ENCODE measurements around the gene AHRR. TPM values are rescaled to one million over a fixed set of nuclear protein-coding genes. Genes with fewer than 3 reads are reported as not detected.
A peak's percentile ranks its signal among the peaks of the same experiment; 100 is the strongest.
"Not testable (repeated sequence)": the region's sequence is repeated elsewhere in the genome, so short reads cannot be mapped to it uniquely, and the experiment has no call there.

Gene AHRR
- total RNA-seq, 1 donor from 2014 or later, result not detected

DNA sequence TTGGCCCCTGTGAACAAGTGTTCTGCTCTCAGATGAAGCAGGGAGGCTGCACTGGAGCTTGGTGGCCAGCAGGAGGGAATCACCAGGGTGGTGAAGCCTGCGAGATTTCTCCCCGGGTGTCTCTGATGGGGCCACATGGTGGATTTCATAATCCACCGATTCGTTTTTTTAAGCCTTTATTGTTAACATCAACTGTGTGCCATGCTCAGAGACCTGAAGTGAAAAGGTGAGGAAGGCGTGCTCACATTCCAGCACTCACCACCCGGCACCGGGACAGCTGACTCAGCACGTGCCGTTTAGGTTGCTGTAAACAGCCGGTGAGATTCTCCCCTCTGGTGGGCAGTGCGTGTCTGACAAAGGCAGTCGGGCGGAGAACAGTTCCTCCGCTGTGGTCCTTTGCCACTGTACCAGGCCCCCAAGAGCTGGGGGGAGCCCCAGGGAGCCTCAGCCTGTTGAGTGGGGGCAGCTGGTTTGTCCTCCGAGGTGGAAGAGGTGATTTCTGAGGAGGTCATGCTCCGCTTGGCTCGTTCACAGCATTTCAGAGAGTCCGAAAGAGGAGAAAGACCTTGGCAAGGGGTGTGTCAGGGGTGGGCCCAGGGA, 12.7 kb upstream of the AHRR start:
- Histone ChIP-seq H3K36me3 (peaks cover 25 to 55% of the 10 kb centered on the region in 2 donors), H3K4me1 (no peaks in the 10 kb centered on the region), H3K27ac (no peak overlapping the region), H3K9me3 (no peaks in the 10 kb centered on the region), H3K27me3 (no peaks in the 10 kb centered on the region), H3K4me3 (no peak overlapping the region)
- intact Hi-C loops (cut with DNase I), result no loop called here
- DNase-seq (ENCODE audit: low spot score in 2 of 2), result peak in 1 of 2 donors; percentile 35
- TF ChIP-seq, protein P1, sequence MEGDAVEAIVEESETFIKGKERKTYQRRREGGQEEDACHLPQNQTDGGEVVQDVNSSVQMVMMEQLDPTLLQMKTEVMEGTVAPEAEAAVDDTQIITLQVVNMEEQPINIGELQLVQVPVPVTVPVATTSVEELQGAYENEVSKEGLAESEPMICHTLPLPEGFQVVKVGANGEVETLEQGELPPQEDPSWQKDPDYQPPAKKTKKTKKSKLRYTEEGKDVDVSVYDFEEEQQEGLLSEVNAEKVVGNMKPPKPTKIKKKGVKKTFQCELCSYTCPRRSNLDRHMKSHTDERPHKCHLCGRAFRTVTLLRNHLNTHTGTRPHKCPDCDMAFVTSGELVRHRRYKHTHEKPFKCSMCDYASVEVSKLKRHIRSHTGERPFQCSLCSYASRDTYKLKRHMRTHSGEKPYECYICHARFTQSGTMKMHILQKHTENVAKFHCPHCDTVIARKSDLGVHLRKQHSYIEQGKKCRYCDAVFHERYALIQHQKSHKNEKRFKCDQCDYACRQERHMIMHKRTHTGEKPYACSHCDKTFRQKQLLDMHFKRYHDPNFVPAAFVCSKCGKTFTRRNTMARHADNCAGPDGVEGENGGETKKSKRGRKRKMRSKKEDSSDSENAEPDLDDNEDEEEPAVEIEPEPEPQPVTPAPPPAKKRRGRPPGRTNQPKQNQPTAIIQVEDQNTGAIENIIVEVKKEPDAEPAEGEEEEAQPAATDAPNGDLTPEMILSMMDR (IDR thresholded peaks at IDR 0.05), result no peak

DNA sequence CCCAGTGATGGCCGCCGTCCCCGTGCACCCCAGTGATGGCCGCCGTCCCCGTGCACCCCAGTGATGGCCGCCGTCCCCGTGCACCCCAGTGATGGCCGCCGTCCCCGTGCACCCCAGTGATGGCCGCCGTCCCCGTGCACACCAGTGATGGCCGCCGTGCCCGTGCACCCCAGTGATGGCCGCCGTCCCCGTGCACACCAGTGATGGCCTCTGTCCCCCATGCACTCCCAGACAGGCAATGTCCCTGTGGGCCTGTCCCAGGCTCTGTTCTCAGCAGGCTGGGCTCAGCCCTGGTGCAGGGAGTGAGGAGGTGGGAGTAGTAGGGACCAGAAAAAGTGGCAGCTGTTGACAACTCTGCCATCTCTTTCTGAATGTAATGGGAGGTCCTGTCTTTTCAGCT, 11.7 kb upstream of the AHRR start:
- H3K27ac ChIP-seq; H3K27me3 ChIP-seq; DNase-seq (ENCODE audit: low spot score in 2 of 2); H3K4me1 ChIP-seq; H3K4me3 ChIP-seq; H3K9me3 ChIP-seq; intact Hi-C loops (cut with DNase I): not testable (repeated sequence)
- peaks cover 31 to 66% of the 10 kb centered on the region in 2 donors for H3K36me3 ChIP-seq

DNA sequence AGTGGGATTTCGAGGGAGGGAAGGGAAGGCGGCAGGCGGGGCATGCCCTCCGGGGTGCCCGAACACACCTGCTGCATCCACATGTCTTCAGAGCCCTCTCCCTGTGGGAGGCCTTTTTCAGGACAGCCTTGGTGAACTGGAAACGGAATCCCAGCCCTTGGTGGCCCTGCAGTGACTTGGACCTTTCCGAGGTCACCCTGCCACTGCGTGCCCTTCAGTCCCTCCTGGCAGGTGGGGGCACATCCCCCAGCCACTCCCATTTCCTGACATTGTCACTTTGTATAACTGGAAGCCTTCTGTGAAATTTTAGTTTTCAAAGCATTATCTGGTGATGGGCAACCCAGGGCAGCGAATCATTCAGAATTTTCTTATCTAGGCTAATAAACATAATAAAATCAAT, 11.0 kb upstream of the AHRR start:
- Histone ChIP-seq H3K9me3 (no peaks in the 10 kb centered on the region), H3K27ac (no peak overlapping the region), H3K4me3 (no peak overlapping the region), H3K27me3 (no peaks in the 10 kb centered on the region), H3K4me1 (no peaks in the 10 kb centered on the region), H3K36me3 (peaks cover 29 to 73% of the 10 kb centered on the region in 2 donors)
- DNase-seq (ENCODE audit: low spot score in 2 of 2), result peak in 1 of 2 donors; percentile 42
- TF ChIP-seq, protein P1 (IDR thresholded peaks at IDR 0.05), result no peak
- intact Hi-C loops (cut with DNase I), result no loop called here

DNA sequence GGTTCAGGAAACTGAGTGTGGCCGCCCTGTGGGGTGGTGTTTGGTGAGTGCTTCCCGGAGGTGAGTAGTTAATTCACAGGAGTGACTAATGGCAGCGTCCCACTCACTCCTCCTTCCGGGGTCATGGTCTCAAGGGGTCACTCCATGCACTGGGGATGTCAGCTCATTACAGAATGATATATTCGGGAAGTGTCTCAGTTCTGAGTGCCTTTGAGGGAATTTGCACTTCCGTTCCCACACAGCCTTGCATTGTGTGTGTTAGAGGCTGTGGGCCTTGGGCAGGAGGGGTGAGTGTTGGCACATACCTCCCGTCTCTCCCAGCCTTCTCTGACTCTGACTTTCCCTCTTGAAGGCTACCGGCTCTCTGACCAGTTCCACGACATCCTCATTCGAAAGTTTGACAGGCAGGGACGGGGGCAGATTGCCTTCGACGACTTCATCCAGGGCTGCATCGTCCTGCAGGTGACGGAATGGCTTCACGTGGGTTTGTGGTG, 10.5 kb upstream of the AHRR start:
- intact Hi-C loops (cut with DNase I), result no loop called here
- no peaks in the 10 kb centered on the region for H3K4me1 ChIP-seq
- peak in 1 of 2 donors; percentile 52 for DNase-seq (ENCODE audit: low spot score in 2 of 2)
- H3K27me3 ChIP-seq, result no peaks in the 10 kb centered on the region
- no peak overlapping the region for H3K27ac ChIP-seq
- H3K36me3 ChIP-seq, result peaks cover 28 to 74% of the 10 kb centered on the region in 2 donors
- no peaks in the 10 kb centered on the region for H3K9me3 ChIP-seq
- TF ChIP-seq, protein P1 (IDR thresholded peaks at IDR 0.05), result no peak
- no peak overlapping the region for H3K4me3 ChIP-seq

DNA sequence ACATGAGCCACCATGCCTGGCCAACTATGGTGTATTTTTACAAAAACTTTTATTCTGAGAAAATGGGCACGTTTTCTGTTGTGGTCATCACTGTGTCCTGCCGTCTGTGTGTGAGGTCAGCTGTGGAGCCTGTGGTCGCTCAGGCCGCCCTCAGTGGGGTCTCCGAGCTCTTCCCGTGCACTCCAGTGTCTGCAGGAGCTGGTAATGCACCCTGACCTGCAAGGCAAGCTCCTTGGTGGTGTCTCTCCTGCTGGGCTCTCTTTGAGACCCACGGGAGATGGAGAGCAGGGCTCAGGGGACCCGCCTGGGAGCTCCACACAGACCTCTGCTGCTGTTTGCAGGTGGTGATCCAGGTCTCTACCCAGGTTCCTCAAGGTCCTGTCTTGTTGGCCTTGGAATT, 9.6 kb upstream of the AHRR start:
- Histone ChIP-seq H3K36me3 (peaks cover 21 to 72% of the 10 kb centered on the region in 2 donors), H3K4me1 (no peaks in the 10 kb centered on the region), H3K27me3 (no peaks in the 10 kb centered on the region), H3K27ac (no peak overlapping the region), H3K9me3 (no peaks in the 10 kb centered on the region), H3K4me3 (no peak overlapping the region)
- TF ChIP-seq, protein P1 (IDR thresholded peaks at IDR 0.05), result no peak
- DNase-seq (ENCODE audit: low spot score in 2 of 2), result peak in 1 of 2 donors; percentile 12
- intact Hi-C loops (cut with DNase I), result no loop called here

DNA sequence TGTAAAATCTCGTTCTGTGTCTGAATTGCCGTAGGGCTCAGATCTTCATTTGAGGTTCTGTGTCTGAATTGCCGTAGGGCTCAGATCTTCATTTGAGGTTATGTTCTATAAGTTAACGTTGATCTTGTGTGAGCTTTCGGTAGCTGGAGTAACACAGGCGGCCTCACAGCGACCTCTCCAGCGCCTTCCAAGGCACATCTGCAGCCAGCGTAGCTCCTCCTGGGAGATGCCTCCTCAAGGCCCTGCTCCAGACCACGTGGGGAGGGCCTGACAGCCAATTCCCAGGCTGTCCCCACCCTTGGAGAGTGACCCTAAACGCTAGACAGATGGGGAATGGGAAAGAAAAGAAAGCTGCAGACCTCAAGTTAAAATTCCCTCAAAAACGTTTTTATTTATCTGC, 8.7 kb upstream of the AHRR start:
- Histone ChIP-seq H3K36me3 (peaks cover 17 to 65% of the 10 kb centered on the region in 2 donors), H3K27ac (no peak overlapping the region), H3K9me3 (no peaks in the 10 kb centered on the region), H3K27me3 (no peaks in the 10 kb centered on the region), H3K4me3 (no peak overlapping the region), H3K4me1 (no peaks in the 10 kb centered on the region)
- no peak for DNase-seq (ENCODE audit: low spot score in 2 of 2)
- TF ChIP-seq, protein P1 (IDR thresholded peaks at IDR 0.05), result no peak
- intact Hi-C loops (cut with DNase I), result no loop called here

Measured in ascending aorta (tissue), 2 donors.